Measurements from ENCODE around the gene NINJ2.

Gene NINJ2

GRCh38 chr12:546265-546919 lies 116.9 kb downstream of the NINJ2 start:
- DNase-seq, result no peak

GRCh38 chr12:545835-546234 lies 117.4 kb downstream of the NINJ2 start:
- no peak for DNase-seq

GRCh38 chr12:544941-545635 lies 118.2 kb downstream of the NINJ2 start:
- DNase-seq, result no peak

- DNase-seq, result no peak
Observed at GRCh38 chr12:544142-544541, 119.1 kb downstream of the NINJ2 start.

DNA sequence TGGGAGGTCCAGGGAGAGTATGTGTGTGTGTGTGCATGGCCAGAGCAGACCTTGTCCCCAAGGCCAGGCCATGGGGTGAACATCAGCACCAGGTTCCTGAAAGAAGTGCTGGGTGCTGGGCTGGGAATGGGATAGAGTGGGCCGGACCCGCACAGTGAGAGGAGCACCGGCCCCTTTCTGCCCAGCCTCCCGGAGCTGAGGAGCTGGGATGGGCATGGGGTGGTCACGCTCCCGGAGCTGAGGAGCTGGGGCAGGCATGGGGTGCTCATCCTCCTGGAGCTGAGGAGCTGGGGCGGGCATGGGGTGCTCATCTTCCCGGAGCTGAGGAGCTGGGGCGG lies 120.2 kb downstream of the NINJ2 start:
- DNase-seq, result no peak

- DNase-seq, result no peak
Observed at GRCh38 chr12:542395-543113, 120.7 kb downstream of the NINJ2 start.

- DNase-seq, result no peak
Observed at GRCh38 chr12:541676-542324, 121.4 kb downstream of the NINJ2 start.

- no peak for DNase-seq
Observed at GRCh38 chr12:539540-540310, 123.5 kb downstream of the NINJ2 start.

DNA sequence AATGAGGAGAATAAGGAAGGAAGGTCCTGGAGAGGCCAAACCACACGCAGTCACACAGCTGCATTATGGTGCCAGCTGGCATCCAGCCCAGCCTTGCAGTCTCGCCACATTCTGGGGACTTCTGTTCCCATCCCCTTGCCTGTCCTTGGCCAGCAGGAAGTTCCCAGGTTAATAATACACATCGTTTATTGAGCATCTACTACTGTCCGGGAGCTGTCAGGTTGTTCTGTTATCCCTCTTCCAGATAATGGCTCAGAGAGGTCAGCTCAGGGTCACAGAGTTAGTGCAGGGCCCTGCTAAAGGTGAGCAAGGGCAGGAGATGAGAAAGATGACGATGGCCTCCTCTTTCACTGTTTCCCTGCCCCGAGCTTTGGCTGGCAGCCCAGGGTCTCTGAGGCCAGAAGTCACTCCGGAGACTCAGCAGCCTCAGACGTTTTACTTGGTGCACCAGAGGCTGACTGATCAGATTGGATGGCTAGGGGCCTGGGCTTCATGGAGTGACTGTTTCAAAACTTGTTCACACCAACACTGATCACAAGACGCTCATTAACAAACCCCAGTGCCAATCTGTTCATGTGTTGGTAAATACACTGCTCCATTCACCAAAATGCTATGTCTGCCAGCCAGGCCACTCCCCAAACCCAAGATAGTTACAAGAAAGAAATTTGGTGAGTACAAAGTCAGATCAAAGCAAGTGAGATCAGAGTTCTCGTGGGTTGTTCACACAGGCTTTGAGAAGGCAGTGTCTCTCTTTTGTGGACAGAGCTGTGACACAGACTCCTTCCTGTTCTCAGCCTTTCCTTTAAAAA lies 124.3 kb downstream of the NINJ2 start:
- DNase-seq, result no peak

DNA sequence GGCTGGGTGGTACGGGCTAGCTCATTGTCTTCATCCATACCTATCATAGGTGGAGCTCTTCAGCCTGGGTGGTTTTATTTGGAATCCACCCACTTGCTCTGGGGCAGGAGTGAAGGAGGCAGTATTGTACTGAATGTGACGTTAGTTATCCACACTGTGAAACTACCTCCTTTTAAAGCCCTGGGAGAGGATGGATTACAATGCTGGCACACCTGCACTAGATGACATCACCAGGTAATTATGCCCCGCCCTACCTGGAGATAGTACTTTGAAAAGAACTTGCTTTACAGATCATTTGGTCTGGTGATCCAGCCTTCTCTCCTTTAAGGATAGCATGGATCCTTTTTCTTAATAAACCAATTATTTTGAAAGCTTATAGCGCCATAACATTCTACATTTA lies 125.5 kb downstream of the NINJ2 start:
- DNase-seq, result no peak

DNA sequence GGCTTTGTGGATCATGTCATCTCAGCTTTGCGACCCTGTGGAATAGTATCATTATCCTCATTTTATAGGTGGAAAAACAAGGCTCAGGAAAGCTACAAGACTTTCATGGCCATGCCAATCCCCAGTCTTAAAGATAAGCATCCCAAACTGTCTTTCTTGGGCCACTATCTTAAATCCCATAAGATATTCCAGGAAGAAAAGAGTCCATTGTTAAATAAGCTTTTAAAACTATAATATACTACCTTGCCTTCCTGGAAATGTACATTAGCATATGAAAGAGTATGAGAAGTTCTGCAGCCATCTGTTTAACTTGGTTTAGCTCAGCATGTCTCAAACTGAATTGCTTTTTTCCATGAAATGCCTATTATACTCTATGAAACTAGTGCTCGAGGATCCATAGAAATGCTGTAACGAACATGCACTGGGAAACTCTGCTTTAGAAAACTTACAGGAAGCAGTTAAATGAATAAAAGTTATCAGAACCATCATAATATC lies 126.4 kb downstream of the NINJ2 start:
- DNase-seq, result no peak

GRCh38 chr12:535396-535795 lies 127.8 kb downstream of the NINJ2 start:
- no peak for DNase-seq

DNA sequence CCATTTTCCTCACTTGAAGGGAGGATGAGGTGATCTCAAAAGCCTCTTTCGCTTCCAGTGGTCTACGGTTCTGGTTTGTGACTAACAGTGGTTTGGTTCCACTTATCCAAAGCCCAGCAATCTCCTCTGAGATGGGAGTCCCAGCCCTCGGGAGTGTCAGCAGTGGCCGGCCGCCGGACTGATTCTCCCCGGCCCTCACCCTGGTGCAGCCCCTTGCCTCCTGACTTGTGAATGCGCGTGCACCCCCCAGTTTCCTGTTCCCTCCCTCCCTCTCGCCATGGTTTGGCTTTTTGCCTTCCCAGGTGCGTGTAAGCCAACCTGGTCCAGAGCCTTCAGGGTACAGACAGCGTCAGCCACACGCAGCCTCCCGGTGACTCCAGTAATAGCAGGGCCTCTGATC lies 129.0 kb downstream of the NINJ2 start:
- DNase-seq, result no peak

DNA sequence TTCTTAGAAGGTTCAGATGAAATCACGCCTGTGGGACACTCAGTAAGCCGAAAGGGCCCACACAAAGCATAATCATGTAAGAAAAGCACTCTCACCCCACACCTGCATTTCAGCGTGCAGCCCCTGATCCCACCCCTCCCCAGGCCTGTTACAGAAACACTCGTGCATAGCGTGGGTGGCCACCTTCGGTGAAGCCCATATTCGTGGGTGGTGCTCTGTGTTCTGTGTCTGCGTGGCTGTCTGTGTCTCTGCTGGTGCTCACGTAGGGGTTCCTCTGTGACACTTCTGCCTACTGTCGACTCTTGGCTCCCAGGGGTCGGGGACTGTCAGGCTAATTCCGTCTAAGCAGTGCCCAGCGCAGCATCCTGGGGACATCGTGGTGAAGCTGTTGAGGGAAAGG lies 129.5 kb downstream of the NINJ2 start:
- DNase-seq, result no peak

DNA sequence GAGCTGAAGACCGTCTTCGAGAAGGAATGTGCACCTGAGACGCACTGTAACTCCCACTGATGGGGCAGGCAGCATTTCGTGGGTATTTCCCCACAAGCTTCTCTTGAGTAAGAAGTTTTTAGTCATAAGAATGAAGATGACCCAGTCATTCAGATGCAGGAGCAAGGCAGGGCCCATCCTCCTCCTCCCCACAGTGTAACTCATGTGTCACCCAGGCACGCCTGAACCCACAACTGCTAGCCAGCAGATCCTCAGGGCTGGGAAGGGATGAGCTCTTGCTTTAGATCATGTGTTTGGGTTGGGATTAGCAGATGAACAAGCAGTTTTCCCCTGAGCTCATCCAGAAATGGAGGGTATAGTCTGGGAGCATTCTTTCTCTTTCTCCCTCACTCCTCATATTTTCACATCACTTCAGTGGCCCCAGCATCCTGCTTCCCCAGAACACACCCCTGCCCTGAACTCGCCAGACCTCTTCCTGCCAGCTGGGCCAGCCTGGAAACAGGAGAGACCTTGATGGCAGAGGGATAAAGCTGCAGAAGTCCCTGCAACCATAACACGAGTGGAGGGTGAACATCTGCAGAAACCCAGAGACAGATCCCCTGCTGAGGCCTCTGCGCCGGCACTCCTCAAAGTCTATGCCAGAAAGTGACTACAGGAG lies 130.2 kb downstream of the NINJ2 start:
- DNase-seq, result no peak

GRCh38 chr12:531951-532585 lies 131.2 kb downstream of the NINJ2 start:
- no peak for DNase-seq

- no peak for DNase-seq
Observed at GRCh38 chr12:530821-531220, 132.4 kb downstream of the NINJ2 start.

GRCh38 chr12:530308-530707 lies 132.9 kb downstream of the NINJ2 start:
- no peak for DNase-seq

DNA sequence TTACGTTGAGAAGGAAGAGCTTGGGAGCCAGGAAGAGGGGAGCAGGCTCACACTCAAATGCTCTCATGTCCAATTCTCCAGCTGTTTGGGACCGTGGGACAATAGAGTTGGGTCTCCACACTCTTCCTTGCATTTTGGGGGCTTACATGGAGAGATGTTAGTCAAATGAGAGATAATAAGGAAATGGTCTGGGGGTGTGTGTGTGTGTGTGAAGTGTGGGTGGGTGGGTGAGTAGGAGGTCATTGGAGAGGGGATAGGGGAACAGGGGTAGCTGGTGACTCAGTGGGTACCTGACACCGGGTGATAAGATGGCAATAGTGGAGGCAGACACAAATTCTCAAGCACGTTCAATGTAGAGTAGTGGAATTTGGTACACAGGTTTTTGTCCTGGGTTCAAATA lies 135.5 kb downstream of the NINJ2 start:
- DNase-seq, result no peak

DNA sequence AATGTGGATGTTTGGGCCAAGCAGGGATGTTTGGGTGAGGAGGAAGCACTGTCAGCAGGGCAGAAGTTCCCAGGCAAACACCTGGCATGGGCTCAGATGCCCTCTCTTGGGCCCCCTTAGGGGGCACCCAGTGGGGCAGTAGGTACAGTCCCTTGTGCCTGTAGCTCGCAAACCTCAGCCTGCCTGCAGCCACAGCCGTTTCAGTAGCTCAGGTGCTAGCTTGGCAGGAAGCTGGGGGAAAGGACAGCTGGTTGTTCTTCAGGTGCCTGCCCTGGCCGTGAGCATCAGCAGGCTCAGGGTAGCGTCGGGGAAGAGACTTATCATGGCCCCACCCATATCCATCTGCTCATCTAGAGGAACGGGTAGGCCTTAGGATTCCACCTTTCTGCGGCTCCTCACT lies 136.0 kb downstream of the NINJ2 start:
- no peak for DNase-seq

DNA sequence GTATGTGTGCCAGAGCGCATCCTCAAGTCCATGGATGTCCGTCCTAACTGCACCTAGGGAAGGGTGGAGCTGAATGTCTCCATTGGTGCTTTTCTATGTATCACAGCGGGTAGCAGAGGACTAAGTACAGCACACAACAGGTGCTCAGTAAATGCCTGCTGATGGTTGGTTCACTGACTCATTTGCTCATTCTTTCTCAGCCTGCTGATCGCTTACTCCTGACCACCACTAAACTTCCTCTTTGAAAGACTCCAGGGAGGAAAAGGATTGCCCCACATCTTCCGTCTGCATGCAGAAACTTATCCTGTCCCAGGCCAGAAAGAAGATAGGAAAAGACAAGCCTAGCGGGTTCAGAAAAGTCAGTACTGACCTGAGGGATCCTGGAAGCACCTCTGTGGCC lies 137.2 kb downstream of the NINJ2 start:
- DNase-seq, result no peak

Data from activated CD8-positive, alpha-beta memory T cell treated with anti-CD3 and anti-CD28 coated beads, Interleukin-2, amount 50 U/mL, for 48 hours (primary cell).